ENCODE results near the gene MYL3.
A peak's percentile ranks its signal among the peaks of the same experiment; 100 is the strongest.

The MYL3 gene

DNA sequence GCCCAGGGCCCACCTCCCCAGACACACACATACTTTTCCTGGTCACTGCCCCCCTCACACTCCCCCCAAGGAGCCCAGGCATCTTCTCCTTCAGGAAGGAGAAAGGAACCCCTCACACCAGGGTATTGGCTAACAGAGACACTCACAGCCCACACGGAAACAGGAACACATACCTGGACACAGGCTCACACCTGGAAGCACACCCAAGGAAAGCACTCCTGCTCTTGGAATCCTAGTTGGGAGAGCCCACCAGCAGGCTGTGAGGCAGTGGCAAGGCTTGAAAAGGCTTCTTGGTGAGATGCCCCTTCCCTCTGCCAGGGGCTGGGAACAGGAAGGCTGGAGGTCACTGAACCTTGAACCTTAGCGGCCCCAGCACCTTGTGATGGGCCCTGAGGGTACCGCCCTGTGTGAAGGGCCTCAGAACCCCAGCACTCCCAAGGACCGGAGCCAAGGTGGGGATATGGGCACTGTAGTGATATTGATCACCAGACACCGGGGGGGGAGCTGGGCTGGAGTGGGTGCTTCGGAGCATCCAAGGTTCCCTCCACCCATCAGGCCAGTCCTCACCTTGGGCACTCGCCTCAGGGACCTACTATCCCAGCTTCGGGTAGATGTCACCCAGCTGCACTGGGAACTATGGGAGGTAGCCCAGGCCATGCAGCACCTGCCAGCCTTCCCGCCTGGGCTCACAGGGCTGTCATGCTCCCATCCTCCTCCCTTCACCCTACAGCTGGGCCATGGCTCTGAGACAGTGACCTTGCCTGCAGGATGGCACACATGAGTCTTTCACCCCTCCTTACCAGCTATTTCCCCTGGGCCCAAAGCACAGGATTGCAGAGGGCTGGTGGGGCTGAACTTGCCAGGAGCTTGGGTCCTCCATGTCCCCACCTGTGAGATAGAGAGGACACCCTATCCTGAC, 16.4 kb downstream of the MYL3 start:
- TF ChIP-seq TEAD4 (IDR thresholded peaks at IDR 0.05) (no peak), NFIC (IDR thresholded peaks at IDR 0.05) (no peak), TCF12 (IDR thresholded peaks at IDR 0.05; ENCODE audit: low read depth) (no peak), EP300 (IDR thresholded peaks at IDR 0.05; ENCODE audit: borderline replicate concordance) (no peak), FOXM1 (IDR thresholded peaks at IDR 0.05; ENCODE audit: borderline replicate concordance, low read depth) (no peak), YY1 (IDR thresholded peaks at IDR 0.05; ENCODE audit: low read depth) (no peak)
- TF ChIP-seq, protein P1, sequence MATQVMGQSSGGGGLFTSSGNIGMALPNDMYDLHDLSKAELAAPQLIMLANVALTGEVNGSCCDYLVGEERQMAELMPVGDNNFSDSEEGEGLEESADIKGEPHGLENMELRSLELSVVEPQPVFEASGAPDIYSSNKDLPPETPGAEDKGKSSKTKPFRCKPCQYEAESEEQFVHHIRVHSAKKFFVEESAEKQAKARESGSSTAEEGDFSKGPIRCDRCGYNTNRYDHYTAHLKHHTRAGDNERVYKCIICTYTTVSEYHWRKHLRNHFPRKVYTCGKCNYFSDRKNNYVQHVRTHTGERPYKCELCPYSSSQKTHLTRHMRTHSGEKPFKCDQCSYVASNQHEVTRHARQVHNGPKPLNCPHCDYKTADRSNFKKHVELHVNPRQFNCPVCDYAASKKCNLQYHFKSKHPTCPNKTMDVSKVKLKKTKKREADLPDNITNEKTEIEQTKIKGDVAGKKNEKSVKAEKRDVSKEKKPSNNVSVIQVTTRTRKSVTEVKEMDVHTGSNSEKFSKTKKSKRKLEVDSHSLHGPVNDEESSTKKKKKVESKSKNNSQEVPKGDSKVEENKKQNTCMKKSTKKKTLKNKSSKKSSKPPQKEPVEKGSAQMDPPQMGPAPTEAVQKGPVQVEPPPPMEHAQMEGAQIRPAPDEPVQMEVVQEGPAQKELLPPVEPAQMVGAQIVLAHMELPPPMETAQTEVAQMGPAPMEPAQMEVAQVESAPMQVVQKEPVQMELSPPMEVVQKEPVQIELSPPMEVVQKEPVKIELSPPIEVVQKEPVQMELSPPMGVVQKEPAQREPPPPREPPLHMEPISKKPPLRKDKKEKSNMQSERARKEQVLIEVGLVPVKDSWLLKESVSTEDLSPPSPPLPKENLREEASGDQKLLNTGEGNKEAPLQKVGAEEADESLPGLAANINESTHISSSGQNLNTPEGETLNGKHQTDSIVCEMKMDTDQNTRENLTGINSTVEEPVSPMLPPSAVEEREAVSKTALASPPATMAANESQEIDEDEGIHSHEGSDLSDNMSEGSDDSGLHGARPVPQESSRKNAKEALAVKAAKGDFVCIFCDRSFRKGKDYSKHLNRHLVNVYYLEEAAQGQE (IDR thresholded peaks at IDR 0.05; ENCODE audit: low read depth): no peak

DNA sequence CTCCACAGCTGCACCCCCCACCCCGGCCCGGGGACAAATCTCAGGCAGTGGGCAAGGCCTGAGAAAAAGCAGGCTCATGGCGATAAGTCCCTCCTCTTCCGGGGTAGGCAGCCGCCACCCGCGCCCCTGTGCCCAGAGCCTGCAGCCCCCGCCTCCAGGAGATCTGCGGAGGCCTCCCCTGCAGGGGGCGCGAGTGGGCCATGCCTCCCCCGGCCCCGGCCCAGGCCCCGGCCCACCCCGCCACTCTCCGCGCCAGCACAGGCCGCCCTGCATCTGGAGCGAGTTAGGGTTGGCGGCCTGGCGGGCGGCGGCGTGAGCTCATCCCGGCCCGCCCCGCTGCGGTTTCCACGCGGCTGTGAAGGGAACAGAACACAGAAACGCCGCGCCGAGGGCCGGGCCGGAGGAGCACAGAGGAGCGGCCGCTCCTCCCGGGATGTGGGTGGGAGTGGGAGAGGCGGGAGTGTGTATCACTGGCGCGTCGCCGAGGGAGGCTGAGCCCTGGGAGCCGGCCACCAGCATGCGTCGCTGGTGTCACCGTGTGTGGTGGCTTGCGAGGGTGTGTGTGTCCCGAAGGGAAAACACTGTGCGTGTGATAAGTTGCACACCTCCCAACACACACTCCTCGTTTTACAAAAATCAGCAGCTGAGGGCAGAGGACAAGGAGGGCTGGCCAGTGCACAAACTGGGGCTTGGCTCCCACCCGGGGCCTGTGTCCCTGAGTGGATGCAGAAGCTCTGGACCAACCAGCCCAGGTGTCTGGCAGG, 17.2 kb downstream of the MYL3 start:
- TF ChIP-seq, protein P2, sequence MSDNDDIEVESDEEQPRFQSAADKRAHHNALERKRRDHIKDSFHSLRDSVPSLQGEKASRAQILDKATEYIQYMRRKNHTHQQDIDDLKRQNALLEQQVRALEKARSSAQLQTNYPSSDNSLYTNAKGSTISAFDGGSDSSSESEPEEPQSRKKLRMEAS (IDR thresholded peaks at IDR 0.05): peak; percentile 77
- TF ChIP-seq ZBTB7A (IDR thresholded peaks at IDR 0.05; ENCODE audit: low read depth): peak; percentile 93
- TF ChIP-seq YY1 (IDR thresholded peaks at IDR 0.05; ENCODE audit: low read depth): peak; percentile 41
- peak; percentile 37; the same call in 1 of the 2 replicates for TF ChIP-seq RAD21 (IDR thresholded peaks at IDR 0.05; ENCODE audit: low read depth)
- TF ChIP-seq TCF12 (IDR thresholded peaks at IDR 0.05; ENCODE audit: low read depth): peak; percentile 4; the same call in 1 of the 2 replicates
- TF ChIP-seq FOXM1 (IDR thresholded peaks at IDR 0.05; ENCODE audit: borderline replicate concordance, low read depth): no peak
- peak; percentile 44; the same call in 1 of the 2 replicates for TF ChIP-seq EGR1 (IDR thresholded peaks at IDR 0.05)
- no peak for TF ChIP-seq CREB1 (IDR thresholded peaks at IDR 0.05; ENCODE audit: low read depth)
- TF ChIP-seq, protein P1 (IDR thresholded peaks at IDR 0.05; ENCODE audit: low read depth): no peak
- TF ChIP-seq, protein P3, sequence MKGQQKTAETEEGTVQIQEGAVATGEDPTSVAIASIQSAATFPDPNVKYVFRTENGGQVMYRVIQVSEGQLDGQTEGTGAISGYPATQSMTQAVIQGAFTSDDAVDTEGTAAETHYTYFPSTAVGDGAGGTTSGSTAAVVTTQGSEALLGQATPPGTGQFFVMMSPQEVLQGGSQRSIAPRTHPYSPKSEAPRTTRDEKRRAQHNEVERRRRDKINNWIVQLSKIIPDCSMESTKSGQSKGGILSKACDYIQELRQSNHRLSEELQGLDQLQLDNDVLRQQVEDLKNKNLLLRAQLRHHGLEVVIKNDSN (IDR thresholded peaks at IDR 0.05): no peak

DNA sequence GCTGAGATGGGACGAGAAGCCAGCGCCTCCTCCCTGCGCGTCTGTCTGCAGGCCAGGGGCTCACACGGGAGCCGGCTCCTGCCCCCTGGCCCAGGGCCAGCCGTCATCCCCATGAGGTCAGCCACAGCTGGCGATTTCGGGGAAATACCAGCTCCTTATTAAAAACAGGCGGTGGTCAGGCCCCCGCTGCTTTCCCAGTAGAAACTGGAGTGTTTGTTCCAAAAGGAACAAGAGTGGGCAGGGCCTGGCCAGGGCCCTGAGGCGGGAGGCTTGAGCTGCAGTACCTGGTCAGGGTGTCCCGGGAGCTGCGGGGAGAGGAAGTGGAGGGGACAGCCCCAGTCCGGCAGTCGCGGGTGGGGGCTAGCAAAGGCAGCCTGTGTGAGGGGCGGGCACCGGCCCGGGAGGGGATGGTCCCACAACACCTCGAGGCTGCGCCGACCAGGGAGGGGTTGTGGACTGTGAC, 17.8 kb downstream of the MYL3 start:
- TF ChIP-seq NFIC (IDR thresholded peaks at IDR 0.05): peak; percentile 69
- TF ChIP-seq TCF12 (IDR thresholded peaks at IDR 0.05; ENCODE audit: low read depth): peak; percentile 53; the same call in 1 of the 2 replicates
- TF ChIP-seq TAF1 (IDR thresholded peaks at IDR 0.05; ENCODE audit: low read depth): no peak; the same call in 1 of the 2 replicates
- TF ChIP-seq YY1 (IDR thresholded peaks at IDR 0.05; ENCODE audit: low read depth): no peak
- TF ChIP-seq EP300 (IDR thresholded peaks at IDR 0.05; ENCODE audit: borderline replicate concordance): 0 out of 2 replicates have a peak, but pooled peaks have one; percentile 9
- TF ChIP-seq TEAD4 (IDR thresholded peaks at IDR 0.05): no peak

DNA sequence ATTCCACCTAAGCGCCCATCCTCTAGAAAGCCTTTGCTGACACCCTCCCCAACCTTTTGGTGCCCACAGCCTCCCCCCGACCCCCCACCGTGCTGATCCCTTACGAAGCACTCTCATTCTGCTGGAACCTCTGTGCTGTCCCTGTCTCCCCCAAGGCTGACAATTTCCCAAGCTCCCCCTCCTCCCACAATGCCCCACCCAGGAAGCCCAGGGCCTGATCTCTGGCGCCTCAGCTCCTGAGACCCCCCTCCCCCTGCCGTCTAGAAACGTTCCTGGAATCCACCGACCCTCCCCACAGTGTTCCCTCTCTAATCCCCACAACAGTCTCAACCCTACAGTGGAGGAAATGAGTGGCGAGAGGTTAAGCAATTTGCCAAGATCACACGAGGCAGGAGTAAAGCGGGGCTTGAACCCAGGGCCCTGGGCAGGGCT, 18.3 kb downstream of the MYL3 start:
- no peak for TF ChIP-seq CREB1 (IDR thresholded peaks at IDR 0.05; ENCODE audit: low read depth)

DNA sequence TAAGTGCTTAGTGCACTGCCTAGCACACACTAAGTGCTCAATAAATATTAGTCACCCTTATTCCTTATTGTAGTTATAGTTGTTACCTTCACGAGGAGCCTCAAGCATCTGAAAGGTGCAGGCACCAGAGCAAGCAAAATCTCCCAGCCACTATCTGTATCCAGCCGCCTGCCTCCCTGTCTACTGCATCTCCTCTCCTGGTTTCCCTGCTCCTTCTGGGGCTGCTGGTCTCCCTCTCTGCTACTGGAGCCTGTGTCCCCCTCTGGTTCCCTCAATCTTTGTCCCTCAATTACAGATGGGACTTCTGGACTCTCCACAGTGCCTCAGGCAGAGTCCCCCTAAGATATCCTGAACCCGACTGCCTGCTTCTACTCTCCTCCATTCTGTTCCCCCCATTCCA, 18.8 kb downstream of the MYL3 start:
- no peak for TF ChIP-seq CREB1 (IDR thresholded peaks at IDR 0.05; ENCODE audit: low read depth)
- TF ChIP-seq FOXM1 (IDR thresholded peaks at IDR 0.05; ENCODE audit: borderline replicate concordance, low read depth): no peak
- no peak for TF ChIP-seq CEBPB (IDR thresholded peaks at IDR 0.05)
- TF ChIP-seq NFIC (IDR thresholded peaks at IDR 0.05): no peak
- TF ChIP-seq, protein P2 (IDR thresholded peaks at IDR 0.05): no peak
- no peak for TF ChIP-seq EP300 (IDR thresholded peaks at IDR 0.05; ENCODE audit: borderline replicate concordance)
- TF ChIP-seq, protein P3 (IDR thresholded peaks at IDR 0.05): no peak
- TF ChIP-seq RAD21 (IDR thresholded peaks at IDR 0.05; ENCODE audit: low read depth): no peak
- TF ChIP-seq, protein P1 (IDR thresholded peaks at IDR 0.05; ENCODE audit: low read depth): no peak
- TF ChIP-seq EGR1 (IDR thresholded peaks at IDR 0.05): no peak
- no peak for TF ChIP-seq ZBTB7A (IDR thresholded peaks at IDR 0.05; ENCODE audit: low read depth)
- TF ChIP-seq TCF12 (IDR thresholded peaks at IDR 0.05; ENCODE audit: low read depth): no peak
- no peak for TF ChIP-seq YY1 (IDR thresholded peaks at IDR 0.05; ENCODE audit: low read depth)
- TF ChIP-seq TEAD4 (IDR thresholded peaks at IDR 0.05): no peak
